SK-N-SH (cell line): Measurements from ENCODE around the gene C17orf75.

ENCODE experiments used
- EZH2phosphoT487 ChIP-seq: fragments of 200-600 bp; sonication (generic); IDR thresholded peaks from 2 replicates; pipeline ENCODE4 v1.6.1; 2017; ENCODE audit warnings: low read depth, mixed run types, mild to moderate bottlenecking, antibody characterized with exemption, moderate library complexity, borderline replicate concordance
- FOXM1 ChIP-seq: IDR thresholded peaks from 2 replicates; pipeline ENCODE4 v1.4.0; 2012; ENCODE audit warnings: low read depth, mild to moderate bottlenecking
- REST ChIP-seq: IDR thresholded peaks from 2 replicates; pipeline ENCODE4 v1.6.1; 2012; ENCODE audit warnings: mild to moderate bottlenecking, low read depth, low read length, moderate library complexity

- TF ChIP-seq REST (no peak), FOXM1 (no peak), EZH2phosphoT487 (no peak)
Observed at GRCh38 chr17:32314636-32315035, 27.3 kb downstream of the C17orf75 start.
